CD4-positive, alpha-beta T cell (primary cell): ENCODE results near the gene SMPDL3B. TPM values are rescaled to one million over a fixed set of nuclear protein-coding genes. Genes with fewer than 3 reads are reported as not detected.

Experiments
- ATAC-seq: fragments of 200-7000 bp; cut with Tn5 transposase; one replicate; pipeline ENCODE4 v1.10.0; 2022; ENCODE audit warnings: mild to moderate bottlenecking; ENCODE audit not compliant: poor library complexity
- CTCF ChIA-PET: fragments of 350-600 bp; sonication (Branson Sonifier 250); formaldehyde crosslinking; loops from one replicate; lab custom pipeline; 2021; ENCODE audit warnings: antibody characterized with exemption, inconsistent platforms; lab: Charles Lee
- POLR2A ChIA-PET: fragments of 350-600 bp; sonication (Branson Sonifier 250); formaldehyde crosslinking; loops from one replicate; lab custom pipeline; 2021; ENCODE audit warnings: antibody characterized with exemption, inconsistent platforms; lab: Charles Lee
- DNase-seq, 14 experiments: peaks; one replicate each; pipeline ENCODE4 v3.0.0-alpha.2; 2013 to 2020; ENCODE audit warnings: mixed read lengths in 2 of 14
- H3K27ac ChIP-seq, 2 donors: one replicate each; pipeline versions ENCODE4 v1.5.1 to v1.7.0; 2013; ENCODE audit warnings: low read length in 2 of 2, low read depth in 1 of 2, mild to moderate bottlenecking in 1 of 2
- H3K27me3 ChIP-seq, 2 experiments: 1 replicate in 1 of 2; 2 replicates in 1 of 2; pipeline versions ENCODE4 v1.6.1 to v1.7.0; 2013; ENCODE audit warnings: low read length in 2 of 2, control low read depth in 1 of 2, mild to moderate bottlenecking in 1 of 2, moderate library complexity in 1 of 2; ENCODE audit not compliant: insufficient read depth in 2 of 2, control insufficient read depth in 1 of 2
- H3K36me3 ChIP-seq: one replicate; pipeline ENCODE4 v1.6.1; 2013; ENCODE audit warnings: low read length, control low read depth; ENCODE audit not compliant: insufficient read depth
- H3K4me1 ChIP-seq: one replicate; pipeline ENCODE4 v1.6.1; 2013; ENCODE audit warnings: low read length, control low read depth; ENCODE audit not compliant: insufficient read depth
- H3K4me3 ChIP-seq: one replicate; pipeline ENCODE4 v1.5.1; 2013; ENCODE audit warnings: mild to moderate bottlenecking, low read length, moderate library complexity
- H3K9me3 ChIP-seq, 2 experiments: 1 replicate in 1 of 2; 2 replicates in 1 of 2; pipeline versions ENCODE4 v1.6.1 to v1.7.0; 2013; ENCODE audit warnings: low read length in 2 of 2, mild to moderate bottlenecking in 2 of 2, control low read depth in 1 of 2, moderate library complexity in 1 of 2; ENCODE audit not compliant: control insufficient read depth in 1 of 2, insufficient read depth in 1 of 2
- H3K27ac Mint-ChIP-seq: one replicate; pipeline ENCODE4 v1.8.0; 2020; ENCODE audit warnings: mixed read lengths
- H3K27me3 Mint-ChIP-seq: one replicate; pipeline ENCODE4 v1.8.0; 2021; ENCODE audit warnings: mixed read lengths
- H3K36me3 Mint-ChIP-seq: one replicate; pipeline ENCODE4 v1.8.0; 2021; ENCODE audit warnings: low read depth, mixed read lengths
- H3K4me1 Mint-ChIP-seq: one replicate; pipeline ENCODE4 v1.8.0; 2021; ENCODE audit warnings: low read depth, mixed read lengths
- H3K4me3 Mint-ChIP-seq: one replicate; pipeline ENCODE4 v1.8.0; 2020; ENCODE audit warnings: mild to moderate bottlenecking, mixed read lengths
- H3K9me3 Mint-ChIP-seq: one replicate; pipeline ENCODE4 v1.8.0; 2020; ENCODE audit warnings: mixed read lengths
- intact Hi-C, 2 experiments: fragments of 100-400 bp; cut with DNase I in 1 of 2; cut with micrococcal nuclease in 1 of 2; formaldehyde crosslinking; loops; one replicate each; pipeline versions ENCODE4 v1.15.1 to v1.9.0; 2023 to 2025; cut with DNase I, micrococcal nuclease
- total RNA-seq, 174 experiments: library from RNA in 2 of 174; stranded (reverse) in 2 of 174; gene quantifications; one replicate each; pipeline ENCODE4 v1.2.3 and lab custom pipeline; 2021 to 2026
- TF ChIP-seq, protein P1 (sequence below): fragments of 200-600 bp; IDR thresholded peaks from one replicate; pipeline ENCODE4 v1.8.0; 2022; ENCODE audit warnings: antibody characterized with exemption, mild to moderate bottlenecking

SMPDL3B gene
- total RNA-seq, 2 experiments from 2014 or later, result not detected

DNA sequence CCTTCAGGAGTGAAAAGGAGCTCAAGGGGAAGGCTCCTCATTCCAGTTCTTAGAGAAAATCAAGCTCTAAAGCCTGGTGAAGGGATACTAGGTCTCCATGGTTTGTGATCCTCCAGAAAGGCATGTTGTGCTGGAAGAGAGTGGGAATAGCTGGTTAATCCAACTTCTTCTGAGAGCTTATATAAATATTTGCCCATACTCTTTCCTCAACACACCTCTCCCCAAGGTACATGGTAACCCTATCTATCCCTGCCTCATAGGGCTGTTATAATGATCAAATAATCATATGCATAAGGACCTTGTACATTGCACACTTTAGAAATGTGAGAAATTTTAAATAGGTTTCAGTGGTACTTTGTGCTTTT lies 39.6 kb downstream of the SMPDL3B start:
- H3K4me3 Mint-ChIP-seq, result no peak overlapping the region
- H3K9me3 Mint-ChIP-seq, result no peaks in the 10 kb centered on the region
- H3K9me3 ChIP-seq, result no peaks in the 10 kb centered on the region
- intact Hi-C loops, result no loop called here
- ChIA-PET CTCF (interaction anchor here (1.0 kb wide), 1 partner anchor 117 kb away, joined by 3 read pairs; no protein-coding TSS in a partner anchor), POLR2A (no interaction called here)
- H3K36me3 Mint-ChIP-seq, result peaks cover 32% of the 10 kb centered on the region
- ATAC-seq (no peak), DNase-seq (no peak)
- H3K27ac ChIP-seq, result no peak overlapping the region
- H3K27me3 Mint-ChIP-seq, result no peaks in the 10 kb centered on the region
- no peaks in the 10 kb centered on the region for H3K4me1 ChIP-seq
- no peak overlapping the region for H3K27ac Mint-ChIP-seq
- TF ChIP-seq, protein P1, sequence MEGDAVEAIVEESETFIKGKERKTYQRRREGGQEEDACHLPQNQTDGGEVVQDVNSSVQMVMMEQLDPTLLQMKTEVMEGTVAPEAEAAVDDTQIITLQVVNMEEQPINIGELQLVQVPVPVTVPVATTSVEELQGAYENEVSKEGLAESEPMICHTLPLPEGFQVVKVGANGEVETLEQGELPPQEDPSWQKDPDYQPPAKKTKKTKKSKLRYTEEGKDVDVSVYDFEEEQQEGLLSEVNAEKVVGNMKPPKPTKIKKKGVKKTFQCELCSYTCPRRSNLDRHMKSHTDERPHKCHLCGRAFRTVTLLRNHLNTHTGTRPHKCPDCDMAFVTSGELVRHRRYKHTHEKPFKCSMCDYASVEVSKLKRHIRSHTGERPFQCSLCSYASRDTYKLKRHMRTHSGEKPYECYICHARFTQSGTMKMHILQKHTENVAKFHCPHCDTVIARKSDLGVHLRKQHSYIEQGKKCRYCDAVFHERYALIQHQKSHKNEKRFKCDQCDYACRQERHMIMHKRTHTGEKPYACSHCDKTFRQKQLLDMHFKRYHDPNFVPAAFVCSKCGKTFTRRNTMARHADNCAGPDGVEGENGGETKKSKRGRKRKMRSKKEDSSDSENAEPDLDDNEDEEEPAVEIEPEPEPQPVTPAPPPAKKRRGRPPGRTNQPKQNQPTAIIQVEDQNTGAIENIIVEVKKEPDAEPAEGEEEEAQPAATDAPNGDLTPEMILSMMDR, result no peak
- H3K27me3 ChIP-seq, result no peaks in the 10 kb centered on the region
- H3K36me3 ChIP-seq, result peaks cover 35% of the 10 kb centered on the region
- H3K4me1 Mint-ChIP-seq, result peaks cover 13% of the 10 kb centered on the region
- no peak overlapping the region for H3K4me3 ChIP-seq

GRCh38 chr1:27979151-27979858 lies 44.5 kb downstream of the SMPDL3B start:
- Histone ChIP-seq H3K27me3 (no peaks in the 10 kb centered on the region), H3K36me3 (peaks cover 16% of the 10 kb centered on the region), H3K4me3 (no peak overlapping the region), H3K27ac (no peak overlapping the region), H3K4me1 (no peaks in the 10 kb centered on the region), H3K9me3 (no peaks in the 10 kb centered on the region)
- ChIA-PET CTCF (interaction anchor here (0.7 to 4.3 kb wide), 12 partner anchors 7 to 148 kb away, joined by 3 to 29 read pairs (median 3); partner anchors contain the start of genes PPP1R8 and XKR8), POLR2A (interaction anchor here (0.7 to 1.8 kb wide), 3 partner anchors 19 to 122 kb away, joined by 3 to 4 read pairs (median 4); partner anchors contain the start of gene XKR8)
- TF ChIP-seq, protein P1, result peak; percentile 73
- Mint-ChIP-seq H3K36me3 (peaks cover 16% of the 10 kb centered on the region), H3K9me3 (no peaks in the 10 kb centered on the region), H3K27ac (no peak overlapping the region), H3K27me3 (no peaks in the 10 kb centered on the region), H3K4me3 (no peak overlapping the region), H3K4me1 (no peaks in the 10 kb centered on the region)
- DNase-seq (peak in 4 of 14 experiments; percentile 17 to 75 (median 72)), ATAC-seq (peak; percentile 72)
- intact Hi-C loops, result loop anchor here (1.0 to 2.0 kb wide), 3 partner anchors 39 to 121 kb away; no protein-coding TSS in a partner anchor

GRCh38 chr1:27979859-27980201 lies 45.0 kb downstream of the SMPDL3B start:
- Histone ChIP-seq H3K27ac (no peak overlapping the region), H3K9me3 (no peaks in the 10 kb centered on the region), H3K27me3 (no peaks in the 10 kb centered on the region), H3K36me3 (peaks cover 11% of the 10 kb centered on the region), H3K4me1 (no peaks in the 10 kb centered on the region), H3K4me3 (no peak overlapping the region)
- Mint-ChIP-seq H3K36me3 (peaks cover 16% of the 10 kb centered on the region), H3K27ac (no peak overlapping the region), H3K9me3 (no peaks in the 10 kb centered on the region), H3K27me3 (no peaks in the 10 kb centered on the region), H3K4me1 (no peaks in the 10 kb centered on the region), H3K4me3 (no peak overlapping the region)
- POLR2A ChIA-PET, result interaction anchor here (0.7 to 1.8 kb wide), 3 partner anchors 20 to 122 kb away, joined by 3 to 4 read pairs (median 4); partner anchors contain the start of gene XKR8
- TF ChIP-seq, protein P1, result no peak
- CTCF ChIA-PET, result interaction anchor here (0.7 to 4.3 kb wide), 12 partner anchors 8 to 149 kb away, joined by 3 to 29 read pairs (median 4); partner anchors contain the start of genes PPP1R8 and XKR8
- no peak for DNase-seq
- no peak for ATAC-seq
- intact Hi-C loops, result loop anchor here (1.0 to 2.0 kb wide), 3 partner anchors 40 to 122 kb away; no protein-coding TSS in a partner anchor
